GM18502 (cell line): Measurements from ENCODE around the gene ESYT2.

Source experiments
- ATAC-seq: cut with Tn5 transposase; IDR thresholded peaks from one replicate; pipeline ENCODE4 v1.9.1; 2021; ENCODE audit warnings: mild to moderate bottlenecking; ENCODE audit not compliant: unreplicated experiment, poor library complexity

The ESYT2 gene

DNA sequence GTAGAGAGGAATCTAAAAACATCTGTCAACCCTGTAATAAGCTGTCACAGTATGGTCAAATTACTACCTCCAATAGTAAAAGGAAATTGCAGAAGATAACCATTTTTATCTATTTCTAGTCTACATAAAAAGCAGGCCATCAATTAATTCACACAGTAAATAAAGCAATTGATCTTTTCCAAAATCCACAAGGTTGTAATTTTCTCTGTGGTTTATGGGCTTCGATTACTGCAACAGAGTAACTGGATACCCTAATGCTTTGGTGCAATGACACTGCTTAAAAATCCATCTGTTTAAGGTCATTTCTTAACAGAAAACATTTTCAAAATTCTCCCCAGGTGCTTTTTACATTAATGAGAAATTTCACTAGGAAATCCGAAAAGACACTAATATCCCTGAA, 23.9 kb downstream of the ESYT2 start:
- ATAC-seq: no peak

DNA sequence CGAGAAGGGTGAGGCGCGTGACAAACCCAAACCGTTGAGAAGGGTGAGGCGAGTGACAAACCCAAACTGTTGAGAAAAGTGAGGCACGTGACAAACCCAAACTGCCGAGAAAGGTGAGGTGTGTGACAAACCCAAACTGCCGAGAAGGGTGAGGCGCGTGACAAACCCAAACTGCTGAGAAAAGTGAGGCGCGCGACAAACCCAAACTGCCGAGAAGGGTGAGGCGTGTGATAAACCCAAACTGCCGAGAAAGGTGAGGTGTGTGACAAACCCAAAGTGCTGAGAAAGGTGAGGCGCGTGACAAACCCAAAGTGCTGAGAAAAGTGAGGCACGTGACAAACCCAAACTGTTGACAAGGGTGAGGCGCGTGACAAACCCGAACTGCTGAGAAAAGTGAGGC, 25.0 kb downstream of the ESYT2 start:
- ATAC-seq: no peak

DNA sequence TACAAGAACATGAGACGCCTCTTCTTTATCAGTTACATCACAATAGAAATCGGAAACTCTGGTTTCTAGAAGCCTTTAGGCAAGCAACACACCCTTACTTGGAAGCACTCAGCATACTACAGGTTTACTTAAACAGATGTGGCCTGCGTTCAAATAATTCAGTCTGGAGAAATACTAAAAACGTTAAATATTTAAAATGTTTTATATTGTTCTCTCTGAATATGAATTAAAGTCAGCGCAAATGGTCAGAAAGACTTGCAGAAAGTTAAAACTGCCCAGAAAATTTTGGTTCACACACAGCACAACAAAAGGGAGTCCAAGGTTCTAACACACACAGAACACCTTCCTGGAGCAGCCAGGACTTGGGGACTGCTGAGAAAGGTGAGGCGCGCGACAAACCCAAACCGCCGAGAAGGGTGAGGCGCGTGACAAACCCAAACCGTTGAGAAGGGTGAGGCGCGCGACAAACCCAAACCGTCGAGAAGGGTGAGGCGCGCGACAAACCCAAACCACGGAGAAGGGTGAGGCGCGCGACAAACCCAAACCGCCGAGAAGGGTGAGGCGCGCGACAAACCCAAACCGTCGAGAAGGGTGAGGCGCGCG, 25.8 kb downstream of the ESYT2 start:
- no peak for ATAC-seq

GRCh38 chr7:158802535-158803366, 26.6 kb downstream of the ESYT2 start:
- no peak for ATAC-seq

- no peak for ATAC-seq
Observed at GRCh38 chr7:158798741-158799140, 30.6 kb downstream of the ESYT2 start.

- no peak for ATAC-seq
Observed at GRCh38 chr7:158796667-158797066, 32.6 kb downstream of the ESYT2 start.

DNA sequence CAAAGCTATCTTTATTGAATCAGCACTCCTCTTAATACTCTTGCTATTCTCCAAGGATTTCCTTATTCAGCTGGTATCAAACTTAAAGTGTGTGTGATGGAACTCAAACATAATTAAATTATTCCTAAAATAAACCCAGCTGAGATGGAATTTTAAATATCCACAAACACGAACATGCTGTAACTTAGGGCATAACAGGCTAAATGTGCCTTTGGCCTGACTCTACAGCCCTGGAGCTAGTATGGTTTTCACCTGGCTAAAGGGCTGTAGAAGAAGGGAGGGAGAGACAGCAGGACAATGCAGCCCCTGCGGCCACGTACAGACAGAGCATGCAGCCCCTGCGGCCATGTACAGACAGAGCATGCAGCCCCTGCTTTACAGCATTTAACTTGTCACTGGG, 34.0 kb downstream of the ESYT2 start:
- no peak for ATAC-seq

GRCh38 chr7:158791107-158791506, 38.2 kb downstream of the ESYT2 start:
- no peak for ATAC-seq

DNA sequence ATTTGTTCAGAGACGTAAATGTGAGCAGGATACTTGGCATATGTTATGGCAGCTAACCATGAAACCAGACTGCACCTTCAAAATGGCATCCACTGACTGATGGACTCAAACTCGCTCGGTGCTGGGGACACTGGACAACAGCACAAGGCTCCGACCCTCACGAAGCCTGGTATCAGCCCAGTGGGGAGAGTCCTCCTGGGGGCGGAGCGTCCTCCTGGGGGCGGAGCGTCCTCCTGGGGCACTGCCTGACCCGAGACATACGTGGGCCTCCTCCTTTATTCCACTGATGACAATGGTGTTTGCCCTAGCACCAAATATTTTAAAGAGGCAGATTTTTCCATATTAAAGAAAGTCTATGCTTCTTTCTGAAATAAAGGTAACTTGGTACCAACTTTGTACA, 39.5 kb downstream of the ESYT2 start:
- no peak for ATAC-seq

GRCh38 chr7:158786898-158787297, 42.4 kb downstream of the ESYT2 start:
- no peak for ATAC-seq

DNA sequence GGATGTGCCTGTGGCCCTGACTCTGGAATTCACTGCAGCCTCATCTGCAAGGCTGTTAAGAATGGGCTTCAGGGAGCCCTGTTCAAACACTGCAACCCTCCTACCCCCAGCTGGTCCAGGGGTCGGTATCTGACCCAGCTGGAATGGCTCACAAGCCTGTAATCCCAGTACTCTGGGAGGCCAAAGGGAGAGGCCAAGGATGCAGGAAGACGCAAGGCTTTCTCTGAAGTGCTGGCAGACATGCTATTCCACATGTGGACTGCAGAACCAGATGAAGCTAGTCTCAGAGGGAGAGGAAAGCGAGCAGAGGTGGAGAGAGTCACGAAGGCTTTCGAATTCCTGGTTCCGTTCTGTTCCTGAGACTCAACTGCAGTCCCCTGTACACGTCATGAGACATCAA, 45.0 kb downstream of the ESYT2 start:
- ATAC-seq: no peak

DNA sequence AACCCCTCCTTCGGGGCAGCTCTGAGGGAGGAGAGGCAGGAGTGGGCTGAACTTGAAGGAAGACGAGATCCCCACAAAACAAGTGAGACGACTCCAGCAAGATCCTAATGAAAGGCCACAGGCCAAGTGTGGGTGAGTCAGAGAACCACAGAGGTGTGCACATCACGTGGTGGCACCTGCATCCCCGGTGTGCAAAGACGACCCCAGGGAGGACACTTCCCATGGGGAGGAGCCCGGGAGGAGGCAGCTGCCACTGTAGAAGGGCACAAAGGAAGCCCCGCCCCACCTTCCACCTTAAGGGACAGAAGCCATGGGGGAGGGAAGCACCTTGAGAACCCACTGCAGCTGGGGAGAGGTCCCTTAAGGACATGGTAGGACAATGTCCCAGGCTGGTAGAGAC, 45.7 kb downstream of the ESYT2 start:
- no peak for ATAC-seq

DNA sequence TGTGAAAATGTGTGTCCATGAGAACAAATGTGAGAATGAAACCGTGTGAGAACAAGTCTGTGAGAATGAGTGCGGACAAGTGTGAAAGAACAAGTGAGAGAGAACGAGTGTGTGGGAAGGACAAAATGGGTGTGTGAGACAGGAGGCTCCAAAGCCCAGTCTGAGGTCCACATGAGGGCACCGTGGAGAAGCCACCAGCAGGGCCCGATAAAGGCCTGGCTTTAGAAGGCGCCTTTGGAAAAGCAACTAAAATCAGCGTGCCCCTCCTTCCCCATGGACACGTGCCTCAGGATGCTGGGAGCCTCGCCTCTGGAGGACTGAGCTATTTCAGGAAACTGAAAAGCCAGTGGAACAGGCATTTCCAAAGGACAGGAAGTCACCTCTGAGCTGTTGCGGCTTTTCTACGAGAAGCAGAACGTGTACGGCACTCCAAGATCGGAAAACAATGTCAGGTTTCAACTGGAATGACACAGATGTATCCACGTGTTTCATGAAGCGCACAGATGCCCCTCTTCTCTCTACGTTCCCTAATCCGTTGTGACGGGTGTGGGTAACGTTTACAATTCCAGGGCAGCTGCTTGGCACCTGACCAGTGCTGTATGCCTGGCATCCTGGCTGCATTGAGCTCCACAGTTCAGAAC, 46.4 kb downstream of the ESYT2 start:
- ATAC-seq: no peak

DNA sequence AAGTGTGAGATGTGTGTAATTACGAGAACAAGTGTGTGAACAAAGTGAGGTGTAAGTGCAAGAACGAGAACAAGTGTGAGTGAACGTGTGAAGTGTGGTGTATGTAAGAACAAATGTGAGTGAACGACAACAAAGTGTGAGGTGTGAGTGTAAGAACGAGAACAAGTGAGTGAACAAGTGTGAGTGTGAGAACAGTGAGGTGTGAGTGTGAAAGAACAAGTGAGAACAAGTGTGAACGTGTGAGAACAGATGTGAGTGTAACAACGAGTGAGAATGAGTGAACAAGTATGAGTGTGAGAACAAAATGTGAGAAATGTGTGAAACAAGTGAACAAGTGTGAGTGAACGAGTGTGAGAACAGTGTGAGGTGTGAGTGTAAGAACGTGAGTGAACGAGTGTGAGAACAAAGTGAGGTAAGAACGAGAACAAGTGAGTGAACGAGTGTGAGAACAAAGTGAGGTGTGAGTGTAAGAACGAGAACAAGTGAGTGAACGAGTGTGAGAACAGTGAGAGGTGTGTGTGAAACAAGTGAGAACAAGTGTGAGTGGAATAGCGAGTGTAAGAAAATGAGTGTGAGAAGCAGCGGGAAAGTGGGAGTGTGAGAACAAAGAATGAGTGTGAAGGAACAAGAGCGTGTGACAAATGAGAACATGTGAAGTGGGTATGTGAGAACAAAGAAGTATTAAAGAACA, 47.2 kb downstream of the ESYT2 start:
- ATAC-seq: no peak

DNA sequence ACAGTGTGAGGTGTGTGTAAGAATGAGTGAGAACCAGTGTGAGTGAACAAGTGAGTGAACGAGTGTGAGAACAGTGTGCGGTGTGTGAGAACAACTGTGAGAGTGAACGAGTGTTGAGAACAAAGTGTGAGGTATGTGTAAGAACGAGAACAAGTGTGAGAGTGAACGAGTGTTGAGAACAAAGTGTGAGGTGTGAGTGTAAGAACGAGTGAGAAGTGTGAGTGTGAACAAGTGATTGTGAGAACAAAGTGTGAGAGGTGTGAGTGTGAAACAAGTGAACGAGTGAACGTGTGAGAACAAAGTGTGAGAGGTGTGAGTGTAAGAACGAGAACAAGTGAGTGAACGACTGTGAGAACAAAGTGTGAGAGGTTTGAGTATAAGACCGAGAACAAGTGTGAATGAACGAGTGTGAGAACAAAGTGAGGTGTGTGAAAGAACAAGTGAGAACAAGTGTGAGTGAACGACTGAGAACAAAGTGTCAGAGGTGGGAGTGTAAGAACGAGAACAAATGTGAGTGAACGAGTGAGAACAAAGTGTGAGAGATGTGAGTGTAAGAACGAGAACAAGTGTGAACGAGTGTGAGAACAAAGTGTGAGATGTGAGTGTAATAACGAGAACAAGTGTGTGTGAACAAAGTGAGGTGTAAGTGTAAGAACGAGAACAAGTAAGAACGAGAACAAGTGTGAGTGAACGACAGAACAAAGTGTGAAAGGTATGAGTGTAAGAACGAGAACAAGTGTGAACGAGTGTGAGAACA, 47.9 kb downstream of the ESYT2 start:
- no peak for ATAC-seq

DNA sequence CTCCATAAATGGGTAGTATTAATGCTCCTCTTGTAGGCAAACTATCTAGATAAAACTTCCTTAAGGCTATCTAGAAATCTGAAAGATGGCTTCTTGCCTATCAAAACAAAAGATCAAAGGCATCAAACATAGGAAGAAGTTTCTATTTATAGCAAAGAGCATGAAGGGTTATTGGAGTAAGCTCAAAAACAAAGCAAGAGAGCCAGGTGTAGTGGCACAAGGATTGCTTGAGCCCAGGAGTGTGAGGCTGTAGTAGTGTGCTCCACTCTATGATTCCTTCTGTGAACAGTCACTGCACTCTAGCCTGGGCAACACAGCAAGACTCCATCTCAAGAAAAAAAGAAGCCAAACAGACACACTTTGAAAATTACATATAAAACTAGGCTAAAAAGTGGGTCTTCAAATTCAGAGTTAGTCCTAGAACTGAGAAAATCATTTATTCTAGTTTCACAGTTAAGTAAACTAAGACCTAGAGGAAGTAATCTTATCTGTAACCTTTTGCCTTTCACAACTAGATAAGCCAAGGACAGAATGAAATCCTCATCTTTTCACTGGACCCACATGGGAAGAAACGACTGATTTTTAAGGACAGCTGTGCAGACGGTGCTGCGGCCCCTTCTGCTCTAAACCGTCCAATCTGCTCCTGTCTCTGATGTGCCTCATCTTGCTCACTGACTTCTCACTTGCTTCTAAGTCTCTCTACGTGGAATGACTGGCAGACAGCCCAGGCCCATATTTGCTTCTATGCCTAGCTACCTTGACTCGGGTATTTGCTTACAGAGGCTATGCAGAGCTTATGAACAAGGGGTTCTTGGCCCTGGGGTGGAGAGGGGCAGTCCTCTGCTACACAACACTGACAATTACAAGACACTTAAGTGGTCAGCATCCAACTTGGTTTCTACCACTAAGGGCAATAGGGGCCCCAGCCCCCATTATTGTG, 50.0 kb downstream of the ESYT2 start:
- ATAC-seq: no peak

GRCh38 chr7:158778471-158778870, 50.8 kb downstream of the ESYT2 start:
- ATAC-seq: no peak

- ATAC-seq: no peak
Observed at GRCh38 chr7:158777793-158778192, 51.5 kb downstream of the ESYT2 start.

DNA sequence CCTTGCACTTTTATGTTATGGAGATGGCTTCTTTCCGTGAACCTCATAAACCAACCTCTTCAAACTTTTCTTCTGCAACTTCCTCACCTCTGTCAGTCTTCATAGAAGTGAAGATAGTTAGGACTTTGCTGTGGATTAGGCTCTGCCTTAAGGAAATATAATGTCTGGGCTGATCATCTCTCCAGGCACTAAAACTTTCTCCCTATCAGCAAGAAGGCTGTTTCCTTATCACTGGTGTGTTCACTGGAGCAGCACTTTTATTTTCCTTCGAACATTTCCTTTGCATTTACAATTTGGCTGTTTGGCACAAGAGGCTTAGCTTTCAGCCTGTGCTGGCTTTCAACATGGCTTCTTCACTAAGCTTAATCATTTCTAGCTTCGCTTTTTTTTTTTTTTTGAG, 52.8 kb downstream of the ESYT2 start:
- ATAC-seq: no peak
